Endothelial cell of umbilical vein (primary cell): ENCODE measurements around the gene EML6. TPM values are rescaled to one million over a fixed set of nuclear protein-coding genes. Genes with fewer than 3 reads are reported as not detected.

ENCODE experiments used
- BruUV-seq: library from RNA; stranded (reverse); fragments of 400-500 nt; replicated peaks from 2 replicates; lab custom pipeline; 2021; lab: Mats Ljungman, UMichigan
- CTCF ChIA-PET: fragments of 300-600, 350-600 bp; sonication (Branson Sonifier 250); formaldehyde crosslinking; loops from one replicate; lab custom pipeline; 2021; ENCODE audit warnings: antibody characterized with exemption, inconsistent platforms; lab: Charles Lee
- POLR2A ChIA-PET: fragments of 300-600, 350-600 bp; sonication (Branson Sonifier 250); formaldehyde crosslinking; loops from one replicate; lab custom pipeline; 2021; ENCODE audit warnings: antibody characterized with exemption, inconsistent platforms; lab: Charles Lee
- DNase-seq: peaks from one replicate; pipeline ENCODE4 v3.0.0-alpha.2; 2011; ENCODE audit warnings: low read depth, low spot score
- FAIRE-seq: peaks from 2 replicates; lab custom pipeline; 2011; peaks lifted over from hg19 to GRCh38; lab: Jason Lieb, UNC
- H2AFZ ChIP-seq: 2 replicates; pipeline ENCODE4 v1.6.0; 2012; ENCODE audit warnings: low read depth, low read length, control low read depth, inconsistent platforms
- H3K27ac ChIP-seq: 2 replicates; pipeline ENCODE4 v1.5.1; 2011; ENCODE audit warnings: low read depth, mild to moderate bottlenecking, control low read depth, low read length, moderate library complexity; ENCODE audit not compliant: insufficient read depth
- H3K27me3 ChIP-seq, 2 experiments: 2 replicates each; pipeline versions ENCODE4 v1.6.0 to v1.6.1; 2011; ENCODE audit warnings: low read length in 2 of 2, mixed read lengths in 1 of 2; ENCODE audit not compliant: control insufficient read depth in 2 of 2, insufficient read depth in 2 of 2
- H3K36me3 ChIP-seq, 2 experiments: 2 replicates in 1 of 2; 3 replicates in 1 of 2; pipeline ENCODE4 v1.5.1; 2011; ENCODE audit warnings: low read length in 2 of 2, mild to moderate bottlenecking in 1 of 2, moderate library complexity in 1 of 2; ENCODE audit not compliant: control insufficient read depth in 2 of 2, insufficient read depth in 2 of 2; ENCODE audit errors: extremely low read depth in 1 of 2
- H3K4me1 ChIP-seq: 3 replicates; pipeline ENCODE4 v1.5.1; 2011; ENCODE audit warnings: mild to moderate bottlenecking, low read length; ENCODE audit not compliant: control insufficient read depth, insufficient read depth; ENCODE audit errors: extremely low read depth
- H3K4me2 ChIP-seq: 2 replicates; pipeline ENCODE4 v1.6.1; 2011; ENCODE audit warnings: low read length, control low read depth, mixed read lengths; ENCODE audit not compliant: insufficient read depth
- H3K4me3 ChIP-seq, 3 experiments: fragments of 200-600 bp in 1 of 3; sonication (generic), shearing (Covaris generic) in 1 of 3; replicated peaks in 1 of 3; 2 replicates each; pipeline ENCODE4 v1.5.1; 2011 to 2016; ENCODE audit warnings: control low read depth in 3 of 3, low read length in 3 of 3, mild to moderate bottlenecking in 2 of 3, inconsistent platforms in 1 of 3, low read depth in 1 of 3, moderate library complexity in 1 of 3; ENCODE audit not compliant: insufficient read depth in 1 of 3
- H3K79me2 ChIP-seq: 2 replicates; pipeline ENCODE4 v1.6.0; 2012; ENCODE audit warnings: low read length, inconsistent platforms; ENCODE audit not compliant: control insufficient read depth, insufficient read depth
- H3K9ac ChIP-seq: replicated peaks from 2 replicates; pipeline ENCODE3; 2011; ENCODE audit warnings: low read length, control low read depth; ENCODE audit not compliant: insufficient read depth; ENCODE audit errors: extremely low read depth
- H3K9me1 ChIP-seq: replicated peaks from 3 replicates; pipeline ENCODE4 v1.6.0; 2011; ENCODE audit warnings: mild to moderate bottlenecking, low read length; ENCODE audit not compliant: control insufficient read depth, insufficient read depth; ENCODE audit errors: extremely low read depth
- H3K9me3 ChIP-seq: replicated peaks from 2 replicates; pipeline ENCODE4 v1.5.1; 2012; ENCODE audit warnings: low read length, inconsistent platforms; ENCODE audit not compliant: control insufficient read depth, insufficient read depth
- H4K20me1 ChIP-seq: replicated peaks from 2 replicates; pipeline ENCODE3; 2011; ENCODE audit warnings: mild to moderate bottlenecking, low read length; ENCODE audit not compliant: control insufficient read depth, insufficient read depth; ENCODE audit errors: extremely low read depth
- EZH2 ChIP-seq: IDR thresholded peaks from 2 replicates; pipeline ENCODE4 v1.6.1; 2012; ENCODE audit warnings: borderline replicate concordance, low read depth, mild to moderate bottlenecking, moderate library complexity, low read length, inconsistent platforms; ENCODE audit not compliant: severe bottlenecking
- FOS ChIP-seq: IDR thresholded peaks from 2 replicates; pipeline ENCODE4 v1.6.1; 2011; ENCODE audit warnings: mild to moderate bottlenecking, low read length, moderate library complexity, borderline replicate concordance; ENCODE audit not compliant: insufficient read depth
- GATA2 ChIP-seq: IDR thresholded peaks from 2 replicates; pipeline ENCODE4 v1.7.0; 2011; ENCODE audit warnings: low read depth, mild to moderate bottlenecking, moderate library complexity, mixed read lengths, low read length; ENCODE audit not compliant: insufficient read length, insufficient read depth
- JUN ChIP-seq: IDR thresholded peaks from 2 replicates; pipeline ENCODE4 v1.6.1; 2011; ENCODE audit warnings: borderline replicate concordance, low read depth; ENCODE audit not compliant: insufficient read length, insufficient read depth
- MYC ChIP-seq: IDR thresholded peaks from one replicate; pipeline ENCODE4 v1.6.1; 2011; ENCODE audit warnings: mild to moderate bottlenecking, low read depth, low read length
- POLR2A ChIP-seq: IDR thresholded peaks from 2 replicates; pipeline ENCODE4 v1.6.1; 2012; ENCODE audit warnings: low read depth, mild to moderate bottlenecking, control low read depth, low read length
- POLR2AphosphoS5 ChIP-seq: IDR thresholded peaks from 2 replicates; pipeline ENCODE4 v1.6.1; 2012; ENCODE audit warnings: low read depth, mild to moderate bottlenecking, control low read depth, low read length, moderate library complexity; ENCODE audit not compliant: insufficient read depth
- dilution Hi-C: fragments of 300-500 bp; cut with MboI; formaldehyde crosslinking; loops from one replicate; pipeline ENCODE4 v1.15.0; 2019; ENCODE audit warnings: low sequenced_read_pairs; ENCODE audit not compliant: extremely low pct_ligation_motif_present
- intact Hi-C: fragments of 100-400 bp; cut with micrococcal nuclease; formaldehyde crosslinking; loops from one replicate; pipeline ENCODE4 v1.10.0; 2022
- polyA plus RNA-seq, 4 experiments: library from polyadenylated mRNA; depleted of rRNA in 3 of 4; stranded (reverse) in 3 of 4; unstranded in 1 of 4; fragments of >200 nt; gene quantifications; 2 replicates each; pipeline versions ENCODE4 v1.2.1 to v1.2.3, GENCODE V29; 2011 to 2012; ENCODE audit warnings: missing spikeins in 1 of 4
- total RNA-seq: library from RNA; stranded (reverse); gene quantifications from 2 replicates; pipeline ENCODE4 v1.2.3, GENCODE V29; 2021
- TF ChIP-seq, protein P1 (sequence below), 2 donors: IDR thresholded peaks; 1 replicate in 1 of 2; 2 replicates in 1 of 2; pipeline ENCODE4 v1.5.1; 2011; ENCODE audit warnings: low read length in 2 of 2, mild to moderate bottlenecking in 2 of 2, moderate library complexity in 2 of 2, control low read depth in 1 of 2, inconsistent platforms in 1 of 2, low read depth in 1 of 2; ENCODE audit not compliant: insufficient read depth in 1 of 2; ENCODE audit errors: extremely low read depth in 1 of 2
- TF ChIP-seq, protein P2 (sequence below): IDR thresholded peaks from 2 replicates; pipeline ENCODE4 v1.6.1; 2011; ENCODE audit not compliant: insufficient read depth, insufficient read length

Gene EML6
- total and polyA plus RNA-seq, 2 donors (not counting 3 experiments of a cell fraction or from before 2014, with no cell fraction given), result 0.79 to 2.1 TPM

DNA sequence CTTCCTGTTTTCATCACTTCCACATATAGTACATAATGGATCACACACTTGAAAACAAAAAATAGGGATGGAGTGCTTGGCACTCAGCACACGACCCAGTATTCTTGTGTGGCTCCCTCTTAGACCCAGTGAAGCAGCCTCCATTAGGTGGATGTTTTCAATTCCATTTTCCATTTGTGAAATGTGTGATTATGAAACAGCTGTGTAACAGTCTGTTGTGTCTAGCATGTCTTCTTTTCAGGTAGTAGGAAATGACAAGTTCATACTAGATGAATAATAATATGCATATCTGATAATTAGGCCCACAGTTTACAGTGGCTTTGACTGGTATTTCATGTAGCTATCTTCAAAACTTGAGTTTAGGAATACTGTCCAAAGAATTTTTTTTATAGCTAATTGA is 35.5 kb downstream of the EML6 start:
- Histone ChIP-seq H3K4me2 (no peak overlapping the region), H3K27me3 (no peaks in the 10 kb centered on the region), H3K79me2 (no peaks in the 10 kb centered on the region), H3K9me1 (no peaks in the 10 kb centered on the region), H3K4me3 (no peak overlapping the region), H4K20me1 (no peaks in the 10 kb centered on the region), H3K4me1 (no peaks in the 10 kb centered on the region), H3K9me3 (no peaks in the 10 kb centered on the region), H3K9ac (no peak overlapping the region), H2AFZ (no peak overlapping the region), H3K36me3 (no peaks in the 10 kb centered on the region), H3K27ac (no peak overlapping the region)
- CTCF ChIA-PET, result interaction anchor here (1.2 to 1.5 kb wide), 3 partner anchors 9 to 94 kb away, joined by 3 to 9 read pairs (median 3); no protein-coding TSS in a partner anchor
- FAIRE-seq, result no peak
- BruUV-seq, result no TSS peak
- DNase-seq, result no peak
- dilution Hi-C loops, result no loop called here
- POLR2A ChIA-PET, result no interaction called here
- intact Hi-C loops, result no loop called here
- TF ChIP-seq EZH2 (no peak), POLR2AphosphoS5 (no peak), JUN (no peak), FOS (no peak), POLR2A (no peak), MYC (no peak), GATA2 (no peak)
- TF ChIP-seq, protein P1, sequence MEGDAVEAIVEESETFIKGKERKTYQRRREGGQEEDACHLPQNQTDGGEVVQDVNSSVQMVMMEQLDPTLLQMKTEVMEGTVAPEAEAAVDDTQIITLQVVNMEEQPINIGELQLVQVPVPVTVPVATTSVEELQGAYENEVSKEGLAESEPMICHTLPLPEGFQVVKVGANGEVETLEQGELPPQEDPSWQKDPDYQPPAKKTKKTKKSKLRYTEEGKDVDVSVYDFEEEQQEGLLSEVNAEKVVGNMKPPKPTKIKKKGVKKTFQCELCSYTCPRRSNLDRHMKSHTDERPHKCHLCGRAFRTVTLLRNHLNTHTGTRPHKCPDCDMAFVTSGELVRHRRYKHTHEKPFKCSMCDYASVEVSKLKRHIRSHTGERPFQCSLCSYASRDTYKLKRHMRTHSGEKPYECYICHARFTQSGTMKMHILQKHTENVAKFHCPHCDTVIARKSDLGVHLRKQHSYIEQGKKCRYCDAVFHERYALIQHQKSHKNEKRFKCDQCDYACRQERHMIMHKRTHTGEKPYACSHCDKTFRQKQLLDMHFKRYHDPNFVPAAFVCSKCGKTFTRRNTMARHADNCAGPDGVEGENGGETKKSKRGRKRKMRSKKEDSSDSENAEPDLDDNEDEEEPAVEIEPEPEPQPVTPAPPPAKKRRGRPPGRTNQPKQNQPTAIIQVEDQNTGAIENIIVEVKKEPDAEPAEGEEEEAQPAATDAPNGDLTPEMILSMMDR (IDR thresholded peaks at IDR 0.05; ENCODE audit: extremely low read depth in 1 of 2, insufficient read depth in 1 of 2, low read depth in 1 of 2, low read length in 2 of 2), result no peak
- TF ChIP-seq, protein P2, sequence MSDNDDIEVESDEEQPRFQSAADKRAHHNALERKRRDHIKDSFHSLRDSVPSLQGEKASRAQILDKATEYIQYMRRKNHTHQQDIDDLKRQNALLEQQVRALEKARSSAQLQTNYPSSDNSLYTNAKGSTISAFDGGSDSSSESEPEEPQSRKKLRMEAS, result no peak
